KMS-11 (cell line): ENCODE results near the gene LRRTM4.
"Not testable (repeated sequence)": the region's sequence is repeated elsewhere in the genome, so short reads cannot be mapped to it uniquely, and the experiment has no call there.

Experiments used
- H2AFZ ChIP-seq: fragments of 200-600 bp; sonication (generic); 2 replicates; pipeline ENCODE4 v1.6.1; 2016; ENCODE audit warnings: antibody characterized with exemption, mixed run types, low read depth
- H3K27ac ChIP-seq: fragments of 200-600 bp; sonication (generic); 2 replicates; pipeline ENCODE4 v1.6.1; 2016; ENCODE audit warnings: mild to moderate bottlenecking, mixed run types
- H3K27me3 ChIP-seq: fragments of 200-600 bp; sonication (generic); 2 replicates; pipeline ENCODE4 v1.6.1; 2017; ENCODE audit warnings: mild to moderate bottlenecking, low read depth, mixed run types, moderate library complexity; ENCODE audit not compliant: insufficient read depth
- H3K36me3 ChIP-seq: fragments of 200-600 bp; sonication (generic); 2 replicates; pipeline ENCODE4 v1.6.1; 2017; ENCODE audit warnings: mild to moderate bottlenecking, mixed run types; ENCODE audit not compliant: insufficient read depth
- H3K4me1 ChIP-seq: fragments of 200-600 bp; sonication (generic); 2 replicates; pipeline ENCODE4 v1.6.1; 2016; ENCODE audit warnings: mild to moderate bottlenecking, low read depth, mixed run types; ENCODE audit not compliant: poor library complexity, severe bottlenecking
- H3K4me2 ChIP-seq: fragments of 200-600 bp; sonication (generic); 2 replicates; pipeline ENCODE4 v1.7.0; 2016; ENCODE audit warnings: mild to moderate bottlenecking, mixed run types
- H3K4me3 ChIP-seq: fragments of 200-600 bp; sonication (generic); IDR thresholded peaks from 2 replicates; pipeline ENCODE4 v1.6.1; 2017; ENCODE audit warnings: low read depth, low read length, mixed read lengths; ENCODE audit not compliant: insufficient read depth
- H3K79me2 ChIP-seq: fragments of 200-600 bp; sonication (generic); 2 replicates; pipeline ENCODE4 v1.6.1; 2016; ENCODE audit warnings: low read depth, mixed run types; ENCODE audit not compliant: insufficient read depth
- H3K9ac ChIP-seq: fragments of 200-600 bp; sonication (generic); 2 replicates; pipeline ENCODE4 v1.6.1; 2016; ENCODE audit warnings: mild to moderate bottlenecking, mixed run types
- H4K20me1 ChIP-seq: fragments of 200-600 bp; sonication (generic); 2 replicates; pipeline ENCODE4 v1.6.1; 2016; ENCODE audit warnings: mild to moderate bottlenecking, mixed run types; ENCODE audit not compliant: insufficient read depth
- TF ChIP-seq, protein P1 (sequence below): fragments of 200-600 bp; sonication (generic); conservative IDR thresholded peaks from 2 replicates; pipeline ENCODE4 v1.6.1; 2017; ENCODE audit warnings: low read depth, mild to moderate bottlenecking, antibody characterized with exemption, low read length, moderate library complexity, mixed read lengths

Gene LRRTM4

DNA sequence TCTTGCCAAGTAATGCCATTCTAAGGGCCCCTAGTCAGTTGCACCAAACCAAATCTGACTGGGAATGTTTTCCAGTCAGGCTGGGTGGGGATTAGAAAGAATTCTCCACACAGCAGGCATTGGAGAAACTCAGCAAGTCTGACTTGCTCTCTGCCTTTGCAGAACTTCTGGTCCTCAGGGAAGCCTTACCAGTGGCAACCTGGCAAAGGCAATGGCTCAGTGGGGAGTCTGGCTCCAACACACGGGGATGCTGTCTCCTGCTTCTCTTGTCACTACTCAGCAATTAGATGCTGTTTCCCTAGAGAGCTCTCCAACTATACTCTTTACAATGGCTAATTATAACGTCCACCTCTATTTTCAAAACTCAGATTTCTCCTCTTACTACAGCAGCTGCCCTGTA, 810.7 kb downstream of the LRRTM4 start:
- no peak overlapping the region for H3K27ac ChIP-seq
- TF ChIP-seq, protein P1, sequence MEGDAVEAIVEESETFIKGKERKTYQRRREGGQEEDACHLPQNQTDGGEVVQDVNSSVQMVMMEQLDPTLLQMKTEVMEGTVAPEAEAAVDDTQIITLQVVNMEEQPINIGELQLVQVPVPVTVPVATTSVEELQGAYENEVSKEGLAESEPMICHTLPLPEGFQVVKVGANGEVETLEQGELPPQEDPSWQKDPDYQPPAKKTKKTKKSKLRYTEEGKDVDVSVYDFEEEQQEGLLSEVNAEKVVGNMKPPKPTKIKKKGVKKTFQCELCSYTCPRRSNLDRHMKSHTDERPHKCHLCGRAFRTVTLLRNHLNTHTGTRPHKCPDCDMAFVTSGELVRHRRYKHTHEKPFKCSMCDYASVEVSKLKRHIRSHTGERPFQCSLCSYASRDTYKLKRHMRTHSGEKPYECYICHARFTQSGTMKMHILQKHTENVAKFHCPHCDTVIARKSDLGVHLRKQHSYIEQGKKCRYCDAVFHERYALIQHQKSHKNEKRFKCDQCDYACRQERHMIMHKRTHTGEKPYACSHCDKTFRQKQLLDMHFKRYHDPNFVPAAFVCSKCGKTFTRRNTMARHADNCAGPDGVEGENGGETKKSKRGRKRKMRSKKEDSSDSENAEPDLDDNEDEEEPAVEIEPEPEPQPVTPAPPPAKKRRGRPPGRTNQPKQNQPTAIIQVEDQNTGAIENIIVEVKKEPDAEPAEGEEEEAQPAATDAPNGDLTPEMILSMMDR: no peak
- no peak overlapping the region for H3K4me3 ChIP-seq

DNA sequence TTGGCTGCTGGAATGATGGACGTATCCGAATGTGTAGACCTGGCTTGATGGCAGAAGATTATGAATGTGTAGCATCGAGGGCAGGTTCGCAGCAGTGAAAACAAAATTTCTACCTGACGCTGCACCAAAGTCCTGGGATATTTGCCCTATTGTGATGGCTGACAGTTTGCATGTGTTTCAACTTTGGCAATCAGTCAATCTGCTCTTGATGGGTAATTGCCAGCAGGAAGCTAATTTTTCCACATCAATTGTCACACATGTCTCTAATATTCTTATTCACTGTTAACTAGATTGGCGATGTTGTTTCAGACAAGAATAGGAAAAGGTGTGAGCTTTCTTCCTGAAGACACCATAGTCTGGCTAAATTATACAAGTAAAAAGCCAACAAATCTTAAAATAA, 821.3 kb downstream of the LRRTM4 start:
- Histone ChIP-seq H3K4me3 (no peak overlapping the region), H3K36me3 (no peaks in the 10 kb centered on the region), H3K27me3 (no peaks in the 10 kb centered on the region), H4K20me1 (no peaks in the 10 kb centered on the region), H3K27ac (no peak overlapping the region), H2AFZ (no peak overlapping the region), H3K79me2 (no peaks in the 10 kb centered on the region), H3K9ac (no peak overlapping the region), H3K4me2 (no peak overlapping the region), H3K4me1 (no peaks in the 10 kb centered on the region)
- TF ChIP-seq, protein P1: no peak

More for the DNA sequence above, 810.7 kb downstream of the LRRTM4 start:
- H3K4me2 ChIP-seq: no peak overlapping the region
- no peaks in the 10 kb centered on the region for H3K4me1 ChIP-seq
- H3K79me2 ChIP-seq: no peaks in the 10 kb centered on the region
- H3K36me3 ChIP-seq: no peaks in the 10 kb centered on the region
- no peaks in the 10 kb centered on the region for H3K27me3 ChIP-seq
- no peaks in the 10 kb centered on the region for H4K20me1 ChIP-seq
- no peak overlapping the region for H3K9ac ChIP-seq
- H2AFZ ChIP-seq: no peak overlapping the region

DNA sequence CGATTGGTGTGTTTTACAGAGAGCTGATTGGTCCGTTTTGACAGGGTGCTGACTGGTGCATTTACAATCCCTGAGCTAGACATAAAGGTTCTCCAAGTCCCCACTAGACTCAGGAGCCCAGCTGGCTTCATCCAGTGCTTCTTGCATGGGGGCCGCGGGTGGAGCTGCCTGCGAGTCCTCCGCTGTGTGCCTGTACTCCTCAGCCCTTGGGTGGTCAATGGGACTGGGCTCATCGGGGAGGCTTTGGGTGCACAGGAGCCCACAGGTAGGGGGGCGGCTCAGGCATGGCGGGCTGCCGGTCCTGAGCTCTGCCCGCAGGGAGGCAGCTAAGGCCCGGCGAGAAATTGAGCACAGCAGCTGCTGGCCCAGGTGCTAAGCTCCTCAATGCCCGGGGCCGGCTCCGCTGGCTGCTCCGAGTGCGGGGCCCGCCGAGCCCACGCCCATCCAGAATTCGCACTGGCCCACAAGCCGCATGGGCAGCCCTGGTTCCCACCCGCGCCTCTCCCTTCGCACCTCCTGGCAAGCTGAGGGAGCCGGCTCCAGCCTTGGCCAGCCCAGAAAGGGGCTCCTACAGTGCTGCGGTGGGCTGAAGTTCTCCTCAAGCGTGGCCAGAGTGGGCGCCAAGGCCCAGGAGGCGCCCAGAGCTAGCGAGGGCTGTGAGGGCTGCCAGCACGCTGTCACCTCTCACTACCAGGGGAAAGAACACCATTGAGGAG, 824.0 kb downstream of the LRRTM4 start:
- not testable (repeated sequence) for H3K79me2 ChIP-seq, H3K9ac ChIP-seq, H3K4me3 ChIP-seq, H3K27ac ChIP-seq, H3K4me1 ChIP-seq, H3K36me3 ChIP-seq, H4K20me1 ChIP-seq, H3K27me3 ChIP-seq, H2AFZ ChIP-seq, H3K4me2 ChIP-seq
